ENCODE data around the gene AQP5. TPM values are rescaled to one million over a fixed set of nuclear protein-coding genes. Genes with fewer than 3 reads are reported as not detected.

AQP5 gene
- total and polyA plus RNA-seq, 2 of the 8 experiments (the other 6 are each of a cell fraction or from before 2014, with no cell fraction given): 2.5 to 3.2 TPM

GRCh38 chr12:49933796-49934195 lies 27.9 kb upstream of the AQP5 start (continued):
- TF ChIP-seq CHD7 (IDR thresholded peaks at IDR 0.05; ENCODE audit: insufficient replicate concordance, low read length) (no peak), RBBP5 (IDR thresholded peaks at IDR 0.05; ENCODE audit: borderline replicate concordance, low read depth, low read length) (no peak), TAF7 (optimal IDR thresholded peaks at IDR 0.05; ENCODE audit: borderline replicate concordance, low read depth, low read length) (no peak), POLR2AphosphoS5 (IDR thresholded peaks at IDR 0.05; ENCODE audit: low read depth, low read length) (no peak), RXRA (IDR thresholded peaks at IDR 0.05; ENCODE audit: insufficient read depth, low read depth, low read length) (no peak)

Data from H1 (cell line).